Lower leg skin (tissue), 3 donors: Measurements from ENCODE around the gene DKK1.

Source experiments
- CTCF ChIP-seq, 3 donors: fragments of 450-650 bp; IDR thresholded peaks; one replicate each; pipeline ENCODE4 v1.5.1; 2016; ENCODE audit warnings: antibody characterized with exemption in 3 of 3, mild to moderate bottlenecking in 3 of 3, moderate library complexity in 2 of 3
- POLR2A ChIP-seq, 2 donors: fragments of 450-650 bp; IDR thresholded peaks; one replicate each; pipeline ENCODE4 v1.6.1; 2016 to 2017; ENCODE audit warnings: antibody characterized with exemption in 2 of 2, mild to moderate bottlenecking in 1 of 2, moderate library complexity in 1 of 2

DNA sequence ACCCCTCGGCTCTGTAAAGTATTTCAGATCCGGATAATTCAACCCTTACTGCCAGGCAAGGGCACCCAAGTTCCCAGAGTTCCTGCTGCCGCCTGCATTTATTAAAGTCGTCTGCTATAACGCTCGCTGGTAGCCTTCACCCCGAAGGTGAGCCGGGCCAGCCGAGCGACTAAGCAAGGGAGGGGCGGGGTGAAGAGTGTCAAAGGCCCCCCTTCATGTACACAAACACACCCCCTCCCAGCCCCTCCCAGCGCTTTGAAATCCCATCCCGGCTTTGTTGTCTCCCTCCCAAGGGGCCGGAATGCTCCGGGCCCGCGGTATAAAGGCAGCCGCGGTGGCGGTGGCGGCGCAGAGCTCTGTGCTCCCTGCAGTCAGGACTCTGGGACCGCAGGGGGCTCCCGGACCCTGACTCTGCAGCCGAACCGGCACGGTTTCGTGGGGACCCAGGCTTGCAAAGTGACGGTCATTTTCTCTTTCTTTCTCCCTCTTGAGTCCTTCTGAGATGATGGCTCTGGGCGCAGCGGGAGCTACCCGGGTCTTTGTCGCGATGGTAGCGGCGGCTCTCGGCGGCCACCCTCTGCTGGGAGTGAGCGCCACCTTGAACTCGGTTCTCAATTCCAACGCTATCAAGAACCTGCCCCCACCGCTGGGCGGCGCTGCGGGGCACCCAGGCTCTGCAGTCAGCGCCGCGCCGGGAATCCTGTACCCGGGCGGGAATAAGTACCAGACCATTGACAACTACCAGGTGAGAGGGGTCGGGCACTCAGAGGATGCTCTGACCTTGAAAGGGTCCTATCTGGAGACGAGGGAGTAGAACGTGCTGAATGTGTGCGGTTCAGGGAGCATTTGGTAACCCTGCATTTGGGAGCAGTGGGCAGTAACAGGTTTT lies at the start of gene DKK1:
- TF ChIP-seq CTCF (IDR thresholded peaks at IDR 0.05) (peak in 1 of 3 donors; percentile 27), POLR2A (IDR thresholded peaks at IDR 0.05) (peak in 1 of 2 donors; percentile 2)
